Muscle of arm (tissue), 12 donors: Measurements from ENCODE around the gene CPED1. TPM values are rescaled to one million over a fixed set of nuclear protein-coding genes. Genes with fewer than 3 reads are reported as not detected.
"Not testable (repeated sequence)": the region's sequence is repeated elsewhere in the genome, so short reads cannot be mapped to it uniquely, and the experiment has no call there.

Source experiments
- DNase-seq: peaks from one replicate; pipeline ENCODE4 v3.0.0-alpha.2; 2013
- polyA plus RNA-seq, 12 donors: library from polyadenylated mRNA; unstranded; fragments of 120-200 nt; gene quantifications; one replicate each; pipeline ENCODE4 v1.2.1, GENCODE V29; 2013; ENCODE audit not compliant: insufficient read length in 12 of 12

Gene CPED1
- polyA plus RNA-seq, 12 donors, result 6.7 to 35.5 (median 14.5) TPM; not detected in 1

DNA sequence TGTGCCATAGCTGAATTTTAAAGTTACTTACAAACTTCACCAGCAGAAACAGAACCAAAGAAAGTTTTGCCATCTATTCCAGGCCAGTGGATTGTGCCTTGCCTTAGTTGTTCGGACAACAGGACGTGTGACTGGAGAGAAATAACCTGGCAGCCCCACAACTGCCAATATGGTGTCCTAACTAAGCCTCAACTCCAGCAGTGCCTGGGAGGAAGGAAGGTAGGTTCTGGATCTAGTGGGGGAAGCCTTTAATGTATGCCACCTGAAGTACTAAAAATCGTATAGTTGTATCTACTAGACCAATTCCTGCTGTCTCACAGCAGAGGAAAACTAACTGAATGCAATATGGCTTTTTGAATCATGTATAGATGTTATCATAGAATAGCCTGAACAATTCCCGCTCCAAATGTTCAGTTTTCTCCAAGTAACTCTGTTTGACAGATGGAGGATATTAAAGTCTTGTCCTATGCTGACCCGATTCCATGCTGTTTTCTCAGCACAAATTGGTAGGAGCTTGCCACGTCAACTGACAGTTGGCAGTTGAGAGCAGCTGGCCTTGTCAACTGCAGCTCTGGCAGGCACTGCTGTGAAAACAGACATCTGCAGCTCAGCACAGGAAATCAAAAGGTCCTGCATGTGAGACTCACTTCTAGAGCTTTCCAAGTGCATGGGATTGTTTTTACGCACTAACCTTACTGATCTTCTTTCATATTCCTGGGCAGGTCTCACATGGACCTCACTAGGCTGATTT is 255.8 kb downstream of the CPED1 start:
- peak; percentile 38 for DNase-seq

DNA sequence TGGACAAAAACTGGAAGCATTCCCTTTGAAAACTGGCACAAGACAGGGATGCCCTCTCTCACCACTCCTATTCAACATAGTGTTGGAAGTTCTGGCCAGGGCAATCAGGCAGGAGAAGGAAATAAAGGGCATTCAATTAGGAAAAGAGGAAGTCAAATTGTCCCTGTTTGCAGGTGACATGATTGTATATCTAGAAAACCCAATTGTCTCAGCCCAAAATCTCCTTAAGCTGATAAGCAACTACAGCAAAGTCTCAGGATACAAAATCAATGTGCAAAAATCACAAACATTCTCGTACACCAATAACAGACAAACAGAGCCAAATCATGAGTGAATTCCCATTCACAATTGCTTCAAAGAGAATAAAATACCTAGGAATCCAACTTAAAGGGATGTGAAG is 262.9 kb downstream of the CPED1 start:
- DNase-seq, result not testable (repeated sequence)

DNA sequence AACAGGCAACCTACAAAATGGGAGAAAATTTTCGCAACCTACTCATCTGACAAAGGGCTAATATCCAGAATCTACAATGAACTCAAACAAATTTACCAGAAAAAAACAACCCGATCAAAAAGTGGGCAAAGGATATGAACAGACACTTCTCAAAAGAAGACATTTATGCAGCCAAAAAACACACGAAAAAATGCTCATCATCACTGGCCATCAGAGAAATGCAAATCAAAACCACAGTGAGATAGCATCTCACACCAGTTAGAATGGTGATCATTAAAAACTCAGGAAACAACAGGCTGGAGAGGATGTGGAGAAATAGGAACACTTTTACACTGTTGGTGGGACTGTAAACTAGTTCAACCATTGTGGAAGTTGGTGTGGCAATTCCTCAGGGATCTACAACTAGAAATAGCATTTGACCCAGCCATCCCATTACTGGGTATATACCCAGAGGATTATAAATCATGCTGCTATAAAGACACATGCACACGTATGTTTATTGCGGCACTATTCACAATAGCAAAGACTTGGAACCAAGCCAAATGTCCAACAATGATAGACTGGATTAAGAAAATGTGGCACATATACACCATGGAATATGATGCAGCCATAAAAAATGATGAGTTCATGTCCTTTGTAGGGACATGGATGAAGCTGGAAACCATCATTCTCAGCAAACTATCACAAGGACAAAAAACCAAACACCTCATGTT is 264.2 kb downstream of the CPED1 start:
- DNase-seq, result not testable (repeated sequence)

DNA sequence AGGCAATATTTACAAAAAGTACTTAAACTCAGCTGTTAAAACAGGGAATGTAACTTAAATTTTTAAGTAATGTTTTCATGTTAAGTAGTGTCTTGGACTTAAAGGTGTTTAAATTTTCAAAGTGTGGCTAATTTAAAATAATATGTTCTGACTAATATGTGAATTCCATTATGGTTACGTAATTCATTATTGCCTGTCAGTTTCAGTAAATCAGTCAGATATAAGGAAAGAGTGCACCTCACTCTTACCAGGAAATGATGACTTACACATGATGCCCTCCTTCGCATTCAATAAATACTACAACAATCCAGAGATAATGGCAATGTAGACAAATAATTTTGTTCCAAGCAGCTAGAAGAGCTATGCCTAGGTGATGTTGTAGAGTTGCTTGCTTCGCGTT is 271.3 kb downstream of the CPED1 start:
- no peak for DNase-seq

DNA sequence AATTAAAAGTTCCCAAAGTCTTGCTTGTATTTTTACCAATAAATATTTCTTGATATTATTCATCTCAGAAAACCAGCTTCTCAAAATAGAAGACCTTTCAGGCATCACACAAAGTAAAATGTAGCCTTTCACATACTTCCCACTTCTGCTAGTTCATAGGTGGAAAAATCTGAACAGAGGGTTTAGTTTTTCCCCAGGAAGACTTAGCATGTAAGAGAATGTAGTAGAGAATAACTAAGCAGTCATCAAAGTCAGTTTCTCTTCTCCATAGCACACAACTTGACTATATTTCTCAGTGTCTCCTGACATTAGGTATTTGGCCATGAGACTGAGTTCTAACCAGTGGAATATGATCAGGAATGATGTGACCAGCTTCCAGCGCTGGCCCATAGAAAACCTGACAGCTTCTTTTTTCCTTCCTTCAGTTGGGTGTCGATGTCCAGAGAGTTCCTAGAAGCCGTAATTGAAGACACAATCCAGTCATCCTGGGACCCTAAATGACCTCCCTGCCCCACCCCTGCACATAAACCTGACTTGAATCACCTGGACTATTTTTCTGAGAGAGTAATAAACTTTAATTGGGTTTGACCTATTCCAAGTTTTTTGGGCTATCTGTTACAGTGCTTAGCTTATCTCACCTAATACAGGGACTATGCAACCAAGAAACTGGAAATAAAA is 272.8 kb downstream of the CPED1 start:
- no peak for DNase-seq

DNA sequence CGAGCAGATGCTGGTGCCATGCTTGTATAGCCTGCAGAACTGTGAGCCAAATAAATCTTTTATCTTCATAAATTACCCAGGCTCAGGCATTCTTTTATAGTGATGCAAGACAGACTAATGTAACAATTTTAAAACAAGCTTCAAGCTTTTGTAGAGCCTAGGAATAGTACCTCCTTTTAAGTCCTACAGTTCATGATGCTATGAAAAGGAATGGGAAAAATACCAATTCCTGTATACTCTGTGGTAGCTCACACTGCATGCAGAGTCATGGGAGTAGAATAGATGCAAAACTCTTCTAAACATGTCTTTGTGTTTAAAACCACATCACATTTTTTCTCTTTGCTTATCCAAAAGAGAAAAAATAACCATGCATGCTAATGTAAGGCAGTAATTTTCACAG is 273.7 kb downstream of the CPED1 start:
- DNase-seq, result no peak

DNA sequence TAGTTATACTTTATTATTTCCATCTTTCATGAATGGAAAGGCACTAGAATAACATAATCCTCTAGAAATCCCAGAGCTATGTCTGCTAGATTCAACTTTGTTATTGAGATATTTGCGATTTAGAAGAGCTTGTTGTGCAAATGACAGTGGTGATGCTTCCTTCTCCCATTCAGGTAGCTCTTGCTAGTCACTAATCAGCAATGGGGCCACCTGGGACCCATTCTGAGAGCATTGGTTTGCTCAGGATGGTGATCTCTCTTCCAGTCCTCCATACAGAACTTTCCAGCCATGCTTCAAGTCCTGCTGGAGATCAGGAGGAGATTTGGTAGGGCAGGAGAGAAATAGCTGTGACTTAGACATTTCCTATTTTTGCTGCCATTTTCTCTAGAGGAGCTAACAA is 274.5 kb downstream of the CPED1 start:
- no peak for DNase-seq

DNA sequence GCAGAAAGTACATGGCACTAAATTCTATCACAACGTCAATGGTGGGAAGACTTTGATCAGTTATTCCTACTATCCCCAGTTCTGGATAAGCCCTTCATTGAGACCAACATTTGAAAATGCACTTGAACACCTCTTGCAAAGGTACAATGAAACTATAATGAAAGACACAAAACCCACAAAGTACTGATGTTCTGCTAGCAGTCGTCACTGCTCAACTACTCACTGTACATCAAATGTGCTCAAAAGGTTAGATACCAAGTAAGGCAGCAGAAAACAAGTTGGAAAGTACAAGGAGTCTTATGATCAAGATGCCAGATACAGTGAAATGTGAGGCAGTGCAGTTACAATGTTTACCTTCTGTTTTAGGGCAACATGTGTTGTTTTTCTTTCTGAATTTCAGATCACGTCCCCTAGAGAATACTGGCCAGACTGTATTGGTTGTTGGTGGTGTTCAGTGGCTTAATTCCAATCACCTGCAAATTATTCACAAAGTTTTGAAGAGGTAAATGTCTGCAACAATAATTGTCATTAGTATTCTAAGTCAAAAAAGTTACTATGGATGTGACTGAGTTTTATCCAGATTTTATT is 277.9 kb downstream of the CPED1 start:
- DNase-seq, result no peak

DNA sequence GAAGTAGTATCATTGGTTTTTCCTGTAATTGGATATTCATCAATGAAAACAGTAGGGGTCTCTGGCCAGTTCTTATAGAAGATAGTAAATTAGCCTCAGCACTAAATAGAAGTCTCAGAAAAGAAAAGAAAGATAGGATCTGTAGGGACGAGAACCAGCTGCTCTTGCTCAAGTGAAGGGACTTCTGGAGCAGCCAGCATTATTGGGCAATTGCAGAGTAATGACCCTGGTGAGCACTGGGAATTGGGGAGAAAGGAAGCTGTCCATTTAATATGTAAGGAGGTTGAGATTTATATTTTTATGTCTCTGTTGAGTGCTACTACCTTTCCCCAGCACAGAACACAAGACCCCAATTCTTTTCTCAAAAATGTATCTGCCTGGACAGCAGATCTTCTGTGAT is 279.1 kb downstream of the CPED1 start:
- DNase-seq, result no peak

DNA sequence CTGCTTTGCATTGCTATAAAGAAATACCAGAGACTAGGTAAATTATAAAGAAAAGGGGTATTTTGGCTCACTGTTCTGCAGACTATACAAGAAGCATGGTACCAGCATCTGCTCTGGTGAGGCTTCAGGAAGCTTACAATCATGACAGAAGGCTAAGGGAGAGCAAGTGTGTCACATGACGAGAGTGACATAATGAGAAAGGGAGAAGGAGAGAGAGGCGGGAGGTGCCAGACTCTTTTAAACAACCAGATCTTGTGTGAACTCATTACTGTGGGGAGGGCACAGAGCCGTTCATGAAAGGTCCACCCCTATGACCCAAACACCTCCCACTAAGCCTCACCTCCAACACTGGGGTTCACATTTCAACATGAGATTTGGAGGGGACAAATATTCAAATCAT is 281.3 kb downstream of the CPED1 start:
- no peak for DNase-seq

DNA sequence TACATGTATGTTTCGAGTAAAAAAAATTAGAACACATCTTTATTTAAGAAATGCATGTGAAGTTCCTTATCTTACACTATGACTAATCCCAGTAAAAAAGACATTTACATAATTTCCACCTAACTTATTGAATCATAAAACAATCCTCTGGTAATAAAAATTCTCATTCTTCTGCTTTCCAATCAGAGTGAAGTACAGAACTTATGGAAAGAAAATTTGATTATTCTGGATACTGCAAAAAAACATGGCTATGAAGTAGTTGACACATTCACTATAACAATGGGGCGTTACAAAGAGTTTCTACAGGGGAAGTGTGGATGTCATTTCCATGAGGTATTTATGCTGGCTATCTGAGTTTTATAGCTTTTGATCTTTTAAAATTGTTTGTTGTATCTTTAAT is 282.6 kb downstream of the CPED1 start:
- DNase-seq, result no peak

DNA sequence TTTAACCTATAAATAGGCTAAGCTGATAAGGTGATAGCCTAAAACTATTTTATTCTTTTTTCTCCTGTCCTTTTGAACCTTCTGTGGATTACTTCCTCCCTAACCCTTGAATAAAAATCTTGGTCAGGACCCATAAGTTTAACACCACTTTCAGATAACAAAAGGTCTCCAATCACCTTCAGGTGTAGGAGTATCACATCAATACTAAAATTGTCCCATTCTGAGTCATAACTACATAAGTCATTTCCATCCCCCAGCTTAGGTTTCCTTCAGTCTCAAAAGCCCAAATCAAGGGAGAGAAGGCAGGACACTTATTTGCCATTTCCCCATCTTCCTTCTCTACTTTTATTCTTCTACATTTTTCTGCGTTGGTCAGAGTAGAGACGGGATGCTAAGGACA is 283.4 kb downstream of the CPED1 start:
- DNase-seq, result no peak

DNA sequence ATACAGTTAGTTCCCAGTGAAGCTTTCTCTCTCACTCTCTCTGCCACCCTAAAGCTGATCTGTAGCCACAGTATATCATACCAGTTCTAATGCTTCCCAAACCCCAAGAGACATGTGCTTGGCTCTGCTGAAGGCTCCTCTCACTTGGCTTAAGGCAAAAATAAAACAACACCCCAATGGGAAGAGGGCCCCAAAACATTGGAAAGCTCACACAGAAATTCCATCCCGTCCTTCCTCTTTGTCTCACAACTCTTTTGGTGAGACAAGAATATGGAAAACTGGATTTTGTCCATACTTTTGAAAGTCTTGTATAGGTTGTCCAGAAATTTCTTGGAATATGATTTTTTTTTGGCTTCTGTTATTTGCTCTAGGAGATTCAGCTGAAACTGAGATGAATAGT is 284.2 kb downstream of the CPED1 start:
- peak; percentile 41 for DNase-seq

DNA sequence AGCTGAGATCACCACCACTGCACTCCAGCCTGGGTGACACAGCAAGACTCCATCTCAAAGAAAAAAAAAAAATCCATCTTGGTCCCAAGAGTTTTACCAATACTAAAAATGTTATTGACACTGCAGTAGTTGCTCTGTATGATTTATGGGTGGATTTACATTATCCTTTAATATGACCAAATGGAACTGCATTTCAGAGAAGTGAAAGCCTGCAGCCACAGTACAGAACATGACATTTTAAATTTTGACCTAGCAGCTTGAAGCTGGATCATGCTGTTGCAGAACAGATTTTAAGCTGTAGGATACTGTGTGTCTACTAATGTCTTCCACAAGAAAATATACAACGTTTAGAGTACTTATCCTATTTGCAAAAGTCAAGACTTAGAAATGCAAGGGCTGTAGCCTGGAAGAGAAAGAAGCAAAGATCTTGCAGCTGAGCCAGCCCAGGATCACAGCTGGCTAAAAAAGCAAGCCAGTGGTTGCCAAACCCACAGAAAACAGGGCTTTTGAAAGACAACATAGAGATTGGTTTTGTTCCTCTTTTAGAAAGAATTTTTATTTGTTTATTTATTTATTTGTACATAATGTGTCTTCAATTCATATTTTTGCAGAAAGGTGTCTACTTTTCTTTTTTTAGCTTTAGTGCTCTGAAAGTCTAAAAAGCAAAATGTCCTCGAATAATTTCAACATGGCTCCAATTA is 285.1 kb downstream of the CPED1 start:
- no peak for DNase-seq

DNA sequence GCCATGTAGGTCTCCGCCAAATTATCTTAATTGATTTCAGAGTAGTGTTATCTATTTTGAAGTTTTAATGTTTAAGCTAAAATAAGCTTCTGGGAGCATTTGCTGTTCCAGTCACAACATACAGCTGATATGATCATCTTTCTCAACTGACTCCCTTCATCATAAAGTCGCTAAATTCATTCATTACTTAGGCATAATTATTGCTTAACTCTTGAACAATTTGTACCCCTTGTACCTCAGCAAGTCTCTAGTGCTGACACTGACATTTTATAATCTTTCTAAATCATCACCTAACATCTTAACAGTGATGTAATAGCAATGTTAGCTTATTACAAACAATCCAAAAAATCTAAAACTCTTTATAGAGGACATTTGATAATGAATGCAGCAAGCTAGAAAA is 286.0 kb downstream of the CPED1 start:
- DNase-seq, result no peak

DNA sequence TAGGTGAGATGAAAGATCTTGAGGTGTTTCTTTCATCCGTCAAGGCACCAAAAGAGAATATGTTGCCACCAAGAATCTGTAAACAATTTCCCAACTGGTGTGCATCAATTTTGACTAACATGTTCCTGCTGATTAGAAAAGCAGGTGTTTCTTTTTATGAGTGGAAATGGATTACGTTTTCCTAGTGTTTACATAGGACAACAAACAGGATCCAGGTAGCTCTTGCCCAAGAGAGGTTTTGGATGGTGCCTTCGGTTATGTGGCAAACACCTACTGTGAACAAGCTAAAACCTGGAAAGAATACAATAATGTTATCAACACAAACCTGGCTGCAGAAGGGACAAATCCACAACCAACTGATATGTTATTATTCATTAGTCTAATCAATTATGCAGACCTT is 286.7 kb downstream of the CPED1 start:
- no peak for DNase-seq

DNA sequence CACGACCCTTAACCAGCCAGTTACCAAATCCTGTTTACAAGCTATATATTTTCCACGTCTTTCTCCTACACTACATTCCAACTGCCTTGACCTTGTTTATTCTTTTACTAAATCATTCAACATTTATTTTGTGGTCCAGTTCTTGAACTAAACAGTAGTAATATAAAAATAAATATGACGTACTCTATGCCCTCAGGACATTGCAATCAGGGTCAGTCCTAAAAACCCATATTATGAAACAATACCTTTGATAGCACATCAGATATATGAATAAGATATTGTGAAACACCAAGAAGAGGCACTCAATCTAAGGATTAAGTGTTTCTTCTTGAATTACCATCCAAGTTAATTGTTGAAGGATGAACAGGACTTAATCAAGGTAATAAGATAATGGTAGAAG is 287.8 kb downstream of the CPED1 start:
- DNase-seq, result no peak

DNA sequence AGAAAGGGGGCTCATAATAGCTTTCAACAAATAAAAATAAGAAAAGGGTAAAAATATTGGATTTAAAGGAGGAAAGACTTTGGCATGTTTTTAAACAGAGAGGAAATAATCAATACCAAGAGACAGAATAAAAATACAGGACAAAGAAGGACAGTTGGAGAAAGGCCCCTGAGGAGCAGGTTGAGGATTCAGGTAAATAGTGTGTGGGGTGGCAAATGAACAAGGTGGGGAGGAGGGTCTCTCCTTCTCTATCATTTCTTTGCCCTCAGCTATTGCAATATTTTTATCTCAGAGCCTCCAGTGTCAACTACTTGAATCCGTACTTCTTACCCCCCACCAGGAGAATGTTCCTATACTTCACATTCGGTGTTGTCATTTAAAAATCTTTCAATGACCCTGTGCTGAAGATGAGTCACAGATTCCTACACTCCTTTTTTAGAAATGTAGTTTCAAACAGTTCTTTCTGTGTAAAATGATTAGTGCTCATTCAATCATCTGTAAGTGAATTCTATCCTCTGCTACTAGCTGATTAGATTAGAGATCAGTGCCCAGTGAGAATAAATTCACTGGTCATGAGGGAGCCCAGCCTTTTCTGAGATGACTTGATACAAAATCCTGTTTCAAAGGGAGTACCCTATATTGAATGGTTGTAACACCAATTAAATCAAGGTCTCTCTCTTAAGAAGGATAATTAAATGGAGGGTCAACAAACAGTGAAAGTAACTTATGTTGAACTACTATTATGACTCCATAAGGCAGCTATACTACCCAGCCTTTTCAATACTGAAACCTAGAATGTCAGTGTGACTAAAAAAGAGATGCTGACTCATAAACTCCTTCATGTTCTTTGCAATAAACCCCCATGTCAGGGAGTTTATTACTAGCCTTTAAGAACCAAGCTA is 289.9 kb downstream of the CPED1 start:
- no peak for DNase-seq

DNA sequence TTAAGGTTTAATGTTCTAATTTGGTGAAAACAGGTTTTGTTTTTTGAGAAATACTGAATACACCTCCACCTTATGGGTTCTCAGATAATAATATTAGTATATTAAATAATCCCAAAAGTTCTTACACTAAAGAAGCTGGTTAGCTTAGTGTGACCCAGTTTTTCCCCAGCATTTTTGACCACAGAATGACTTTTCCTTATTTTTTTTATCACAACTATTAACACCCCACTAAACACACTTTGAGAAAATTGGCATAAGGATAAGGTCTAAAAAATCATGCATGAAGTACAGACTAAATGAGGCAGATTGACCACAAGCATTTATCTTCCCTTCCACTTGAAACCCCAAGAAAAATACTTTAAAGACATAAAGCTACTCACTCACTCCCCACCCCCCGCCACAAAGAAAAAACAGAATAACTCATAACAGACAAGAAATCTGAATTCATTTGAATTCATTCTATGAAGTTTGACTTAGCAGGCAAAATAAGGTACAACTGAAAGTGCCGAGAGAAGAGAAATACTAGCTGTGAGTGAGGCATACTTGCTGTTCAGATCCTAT is 290.6 kb downstream of the CPED1 start:
- no peak for DNase-seq

DNA sequence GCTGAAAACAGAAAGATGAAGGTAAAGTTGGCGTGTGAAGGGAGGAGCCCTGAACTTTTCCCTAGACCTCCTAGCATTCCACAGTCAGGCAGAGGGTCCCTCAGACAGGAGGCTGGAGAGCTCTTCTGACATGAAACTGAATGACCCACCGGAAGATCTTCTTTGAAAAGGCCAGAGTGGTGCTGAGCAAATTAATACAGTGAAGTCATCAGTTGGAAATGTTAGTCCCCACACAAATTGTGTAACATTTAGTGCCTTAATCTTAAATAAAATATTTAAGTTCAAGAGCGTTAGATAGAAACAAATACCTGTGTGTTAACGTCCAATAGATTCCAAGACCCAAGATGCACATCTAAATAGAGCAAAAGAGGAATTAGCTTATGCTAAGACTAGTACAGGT is 291.3 kb downstream of the CPED1 start:
- no peak for DNase-seq

DNA sequence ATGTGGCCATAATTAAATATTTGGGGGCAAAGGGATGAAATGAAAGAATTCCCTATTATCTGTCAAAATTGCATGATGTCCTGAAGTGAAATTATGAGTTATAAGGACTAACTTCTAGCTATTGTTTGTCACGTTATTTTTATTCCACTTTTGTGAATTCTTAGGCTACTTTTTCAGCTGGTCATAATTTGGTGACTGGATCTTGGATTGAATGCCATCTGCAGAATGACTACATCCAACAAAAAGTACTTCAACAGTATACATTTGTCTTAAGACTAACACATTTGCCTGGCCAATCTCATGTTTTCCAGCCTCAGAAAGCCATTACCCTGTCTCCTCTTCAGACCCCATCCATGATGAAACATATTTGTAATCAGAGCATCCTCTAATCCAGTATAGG is 292.1 kb downstream of the CPED1 start:
- DNase-seq, result no peak
